OCI-LY7 (cell line): ENCODE data around the gene JAZF1.

Source experiments
- CTCF ChIP-seq: fragments of 200-600 bp; sonication (generic); conservative IDR thresholded peaks from 2 replicates; pipeline ENCODE4 v1.5.1; 2014; ENCODE audit warnings: mild to moderate bottlenecking, antibody characterized with exemption, low read length, moderate library complexity, mixed read lengths
- EZH2phosphoT487 ChIP-seq: fragments of 200-600 bp; sonication (generic); IDR thresholded peaks from 2 replicates; pipeline ENCODE4 v1.6.1; 2018; ENCODE audit warnings: low read depth, borderline replicate concordance, mild to moderate bottlenecking, mixed run types, antibody characterized with exemption, low read length, moderate library complexity, mixed read lengths

- no peak for TF ChIP-seq CTCF
- TF ChIP-seq EZH2phosphoT487, result no peak
These were observed 56.8 kb downstream of the JAZF1 start for GRCh38 chr7:28123752-28124151.
